Measurements from ENCODE around the gene RAD18. TPM values are rescaled to one million over a fixed set of nuclear protein-coding genes. Genes with fewer than 3 reads are reported as not detected.
A peak's percentile ranks its signal among the peaks of the same experiment; 100 is the strongest.

Gene RAD18
- total and polyA plus RNA-seq, 9 donors, result 3.8 to 7.1 (median 5.6) TPM

DNA sequence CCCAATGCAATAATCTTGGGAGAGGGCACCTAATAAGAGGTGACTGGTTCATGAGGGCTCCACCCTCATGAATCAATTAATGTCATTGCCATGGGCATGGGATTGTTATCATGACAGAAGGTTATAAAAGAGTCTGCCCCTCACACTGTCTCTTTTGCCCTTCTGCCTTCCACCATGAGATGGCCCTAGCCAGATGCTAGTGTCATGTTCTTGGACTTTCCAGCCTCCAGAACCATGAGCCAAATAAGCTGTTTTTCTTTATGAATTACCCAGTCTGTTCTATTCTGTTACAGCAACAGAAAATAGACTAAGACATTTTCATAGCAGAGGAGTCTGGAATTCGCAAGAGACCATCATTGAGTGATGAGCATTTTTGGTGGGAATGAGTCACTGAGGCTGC, 16.0 kb upstream of the RAD18 start:
- H3K27me3 ChIP-seq (ENCODE audit: control insufficient read depth, insufficient read depth, low read length), result no peaks in the 10 kb centered on the region
- WGBS (ENCODE audit: insufficient coverage), result 100% methylated on average over 1 of the region's 1 CpG
- no peaks in the 10 kb centered on the region for H3K9me3 ChIP-seq (replicated peaks; ENCODE audit: control insufficient read depth, low read depth, low read length)
- no peak for DNase-seq
- no peaks in the 10 kb centered on the region for H3K4me1 ChIP-seq (ENCODE audit: control insufficient read depth, insufficient read depth, low read length)
- H3K36me3 ChIP-seq (ENCODE audit: control insufficient read depth, insufficient read depth, low read length), result no peaks in the 10 kb centered on the region
- H3K27ac ChIP-seq (ENCODE audit: low read length), result no peak overlapping the region
- no peak overlapping the region for H3K4me3 ChIP-seq (ENCODE audit: low read length)

DNA sequence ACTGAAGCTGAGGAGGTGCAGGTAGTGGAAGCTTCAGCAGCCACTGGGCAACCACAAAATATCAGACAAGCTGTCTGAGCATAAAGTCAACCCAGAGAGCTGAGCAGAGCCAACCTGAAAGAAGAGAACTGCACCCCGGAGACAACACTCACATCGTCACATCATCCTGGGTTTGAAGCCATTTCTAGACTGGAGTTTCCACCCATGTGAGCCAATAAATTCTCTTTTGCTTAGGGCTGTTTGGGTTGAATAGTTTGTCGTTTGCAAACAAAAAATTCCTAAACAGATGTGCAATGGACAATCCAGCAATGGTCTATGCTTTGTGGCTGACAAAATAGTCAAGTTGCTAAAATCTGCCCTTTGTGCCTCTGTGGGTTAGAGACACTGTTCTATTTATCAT, 15.3 kb upstream of the RAD18 start:
- H3K27ac ChIP-seq (ENCODE audit: low read length), result no peak overlapping the region
- no peaks in the 10 kb centered on the region for H3K36me3 ChIP-seq (ENCODE audit: control insufficient read depth, insufficient read depth, low read length)
- no peak overlapping the region for H3K4me3 ChIP-seq (ENCODE audit: low read length)
- 80% methylated on average over 2 of the region's 3 CpGs for WGBS (ENCODE audit: insufficient coverage)
- H3K4me1 ChIP-seq (ENCODE audit: control insufficient read depth, insufficient read depth, low read length), result no peaks in the 10 kb centered on the region
- H3K9me3 ChIP-seq (replicated peaks; ENCODE audit: control insufficient read depth, low read depth, low read length), result no peaks in the 10 kb centered on the region
- no peaks in the 10 kb centered on the region for H3K27me3 ChIP-seq (ENCODE audit: control insufficient read depth, insufficient read depth, low read length)
- peak; percentile 64 for DNase-seq

DNA sequence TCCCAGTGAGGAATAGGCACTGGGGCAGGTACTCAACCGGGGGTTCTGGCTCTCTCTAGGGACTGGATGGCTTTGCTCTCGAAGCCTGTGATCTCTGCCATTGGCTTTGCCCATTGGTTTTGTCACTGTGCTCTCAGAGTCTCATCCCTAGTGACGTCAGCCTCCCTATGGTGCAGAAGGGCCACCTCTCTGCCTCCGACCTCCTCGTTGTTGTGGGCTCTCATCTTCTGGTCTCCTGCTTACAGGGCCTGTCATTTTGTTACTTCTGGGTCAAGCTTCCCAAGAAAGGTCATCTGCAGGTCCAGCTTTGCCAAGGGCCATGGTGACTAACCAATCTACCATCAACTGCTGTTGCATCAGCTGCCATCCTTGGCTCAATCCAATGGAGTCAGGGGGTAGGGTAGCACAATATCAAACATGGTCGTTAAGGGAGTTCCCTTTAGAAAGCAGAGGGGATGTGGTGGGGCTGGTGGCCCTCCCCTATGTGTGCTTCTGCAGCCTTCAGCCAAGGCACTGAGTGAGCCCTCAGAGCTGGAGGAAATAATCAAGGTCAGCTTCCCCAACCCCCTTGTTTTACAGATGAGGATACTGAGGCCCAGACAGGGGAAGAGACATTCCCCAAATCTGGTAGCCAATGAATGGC, 13.4 kb upstream of the RAD18 start:
- no peak for DNase-seq
- no peaks in the 10 kb centered on the region for H3K9me3 ChIP-seq (replicated peaks; ENCODE audit: control insufficient read depth, low read depth, low read length)
- WGBS (ENCODE audit: insufficient coverage), result 90% methylated on average over 6 of the region's 6 CpGs
- H3K36me3 ChIP-seq (ENCODE audit: control insufficient read depth, insufficient read depth, low read length), result no peaks in the 10 kb centered on the region
- no peaks in the 10 kb centered on the region for H3K4me1 ChIP-seq (ENCODE audit: control insufficient read depth, insufficient read depth, low read length)
- H3K4me3 ChIP-seq (ENCODE audit: low read length), result no peak overlapping the region
- peaks cover 2% of the 10 kb centered on the region for H3K27me3 ChIP-seq (ENCODE audit: control insufficient read depth, insufficient read depth, low read length)
- H3K27ac ChIP-seq (ENCODE audit: low read length), result no peak overlapping the region

DNA sequence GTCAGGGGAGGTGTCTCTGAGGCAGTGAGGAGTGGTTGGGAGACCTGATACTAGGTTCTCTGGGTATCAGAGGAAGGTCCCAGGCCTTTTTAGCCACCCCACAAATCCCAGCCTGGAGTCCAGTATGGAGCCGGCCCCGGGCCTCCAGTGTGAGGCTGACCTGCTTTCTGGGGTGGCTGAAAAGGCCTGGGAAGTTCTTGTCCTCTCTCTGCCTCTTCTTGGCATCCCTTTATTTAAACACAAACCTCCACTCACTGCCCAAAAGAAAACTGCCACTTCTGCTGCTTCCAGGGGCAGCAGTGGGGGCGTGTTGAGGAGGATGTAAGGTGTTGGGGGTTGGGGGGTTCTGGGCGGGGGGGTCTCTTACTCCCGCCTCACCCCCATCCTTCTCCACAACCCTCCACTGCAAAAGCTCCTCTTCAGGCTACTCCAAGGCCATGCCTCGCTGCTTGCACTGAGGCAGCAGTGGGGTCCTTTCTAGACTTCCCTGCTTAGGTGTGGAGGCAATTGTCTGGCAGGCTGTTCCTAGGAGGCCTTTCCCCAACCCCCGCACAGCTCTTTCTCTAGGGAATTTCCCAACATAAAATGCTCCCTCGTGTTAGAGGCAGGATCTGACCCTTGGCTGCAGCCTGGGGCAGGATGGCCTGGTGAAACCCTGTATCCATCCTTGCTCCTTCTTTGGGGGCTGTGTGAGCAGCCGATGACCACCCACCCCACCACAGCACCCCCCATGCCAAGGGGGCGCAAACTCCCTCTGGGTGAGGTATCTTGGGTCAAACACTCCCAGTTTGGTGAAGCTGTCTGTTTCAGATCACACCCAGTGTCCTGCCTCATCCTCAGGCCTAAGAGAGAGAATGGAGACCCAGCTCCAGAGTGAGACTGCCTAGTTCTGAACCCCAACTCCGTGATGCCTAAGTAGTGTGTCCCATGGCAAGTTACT, 12.1 kb upstream of the RAD18 start:
- Histone ChIP-seq H3K27ac (ENCODE audit: low read length) (no peak overlapping the region), H3K9me3 (replicated peaks; ENCODE audit: control insufficient read depth, low read depth, low read length) (no peaks in the 10 kb centered on the region), H3K27me3 (ENCODE audit: control insufficient read depth, insufficient read depth, low read length) (peaks cover 2% of the 10 kb centered on the region), H3K36me3 (ENCODE audit: control insufficient read depth, insufficient read depth, low read length) (no peaks in the 10 kb centered on the region), H3K4me1 (ENCODE audit: control insufficient read depth, insufficient read depth, low read length) (peaks cover 2% of the 10 kb centered on the region), H3K4me3 (ENCODE audit: low read length) (no peak overlapping the region)
- 45% methylated on average over 2 of the region's 11 CpGs for WGBS (ENCODE audit: insufficient coverage)
- DNase-seq, result no peak

DNA sequence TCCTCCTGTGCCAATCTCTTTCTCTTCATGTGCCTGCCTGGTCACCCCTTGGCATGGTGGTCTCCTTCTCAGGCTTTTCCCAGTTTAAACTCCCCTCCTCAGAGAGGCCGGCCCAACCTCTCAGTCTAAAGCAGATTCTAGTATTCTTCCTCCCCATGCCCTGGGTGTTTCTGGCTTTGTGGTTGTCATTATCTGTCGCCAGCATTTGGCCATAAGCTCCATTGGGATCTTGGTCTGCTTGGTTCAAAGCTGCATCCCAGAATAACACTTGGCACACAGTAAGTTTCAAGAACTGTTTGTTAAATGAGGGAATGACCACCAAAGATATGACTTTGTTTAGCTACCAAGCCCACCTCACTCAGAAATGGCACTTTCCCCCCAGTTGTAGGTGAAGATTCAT, 11.2 kb upstream of the RAD18 start:
- Histone ChIP-seq H3K27me3 (ENCODE audit: control insufficient read depth, insufficient read depth, low read length) (peaks cover 2% of the 10 kb centered on the region), H3K9me3 (replicated peaks; ENCODE audit: control insufficient read depth, low read depth, low read length) (no peaks in the 10 kb centered on the region), H3K4me3 (ENCODE audit: low read length) (no peak overlapping the region), H3K4me1 (ENCODE audit: control insufficient read depth, insufficient read depth, low read length) (peaks cover 2% of the 10 kb centered on the region), H3K36me3 (ENCODE audit: control insufficient read depth, insufficient read depth, low read length) (no peaks in the 10 kb centered on the region), H3K27ac (ENCODE audit: low read length) (no peak overlapping the region)
- DNase-seq, result no peak
- WGBS (ENCODE audit: insufficient coverage), result no CpG with 5 or more reads among the region's 2 CpGs

DNA sequence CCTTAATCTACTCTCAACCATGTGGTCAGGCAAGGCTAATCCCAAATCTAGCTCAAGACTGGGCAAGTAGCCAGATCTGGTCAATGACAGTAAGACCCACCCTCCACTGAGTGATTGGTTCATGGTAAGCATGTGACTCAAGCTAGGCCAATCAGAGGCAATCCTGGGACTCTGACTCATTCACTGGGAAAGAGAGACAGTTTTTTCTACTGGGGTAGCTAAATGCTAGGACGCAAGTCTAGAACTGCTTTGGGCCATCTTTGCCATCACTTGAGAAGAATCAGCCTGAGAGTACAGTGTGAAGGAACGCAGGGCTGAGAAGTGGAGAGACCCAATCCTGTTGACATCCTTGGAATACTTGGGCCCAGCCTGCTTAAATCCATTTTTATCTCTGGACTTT, 9.4 kb upstream of the RAD18 start:
- Histone ChIP-seq H3K4me1 (ENCODE audit: control insufficient read depth, insufficient read depth, low read length) (peaks cover 2% of the 10 kb centered on the region), H3K4me3 (ENCODE audit: low read length) (no peak overlapping the region), H3K27me3 (ENCODE audit: control insufficient read depth, insufficient read depth, low read length) (peaks cover 14% of the 10 kb centered on the region), H3K36me3 (ENCODE audit: control insufficient read depth, insufficient read depth, low read length) (no peaks in the 10 kb centered on the region), H3K9me3 (replicated peaks; ENCODE audit: control insufficient read depth, low read depth, low read length) (no peaks in the 10 kb centered on the region), H3K27ac (ENCODE audit: low read length) (no peak overlapping the region)
- DNase-seq, result peak; percentile 48
- 100% methylated on average over 2 of the region's 2 CpGs for WGBS (ENCODE audit: insufficient coverage)

DNA sequence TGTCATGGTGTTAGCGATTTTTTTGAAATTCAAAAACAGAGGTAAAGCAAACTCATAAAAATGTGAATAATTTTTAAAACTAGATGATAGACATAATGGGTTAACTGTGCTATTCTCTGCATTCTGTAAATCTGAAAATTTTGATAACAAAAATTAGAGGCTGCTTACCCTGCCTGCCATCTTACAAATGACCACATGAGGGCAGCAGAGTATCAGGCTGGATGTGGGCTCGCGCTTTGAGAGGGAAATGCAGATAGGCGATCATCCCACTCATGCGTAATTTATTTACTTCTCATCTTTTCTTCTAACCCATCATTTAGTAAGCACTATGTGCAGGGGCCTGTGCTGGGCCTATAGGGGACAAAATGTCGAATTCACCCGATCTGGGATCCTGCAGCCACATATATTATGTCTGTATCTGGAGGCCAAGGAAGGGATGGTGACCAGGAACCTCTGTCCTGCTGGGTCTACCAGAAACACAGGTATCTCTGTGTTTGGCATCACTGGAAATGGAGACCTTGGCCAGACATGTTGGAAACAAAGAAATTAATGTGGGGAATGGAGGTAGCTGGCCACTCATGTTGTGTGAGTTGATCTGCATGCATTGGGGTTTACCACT, 7.8 kb upstream of the RAD18 start:
- Histone ChIP-seq H3K4me1 (ENCODE audit: control insufficient read depth, insufficient read depth, low read length) (peaks cover 2% of the 10 kb centered on the region), H3K4me3 (ENCODE audit: low read length) (no peak overlapping the region), H3K9me3 (replicated peaks; ENCODE audit: control insufficient read depth, low read depth, low read length) (no peaks in the 10 kb centered on the region), H3K36me3 (ENCODE audit: control insufficient read depth, insufficient read depth, low read length) (no peaks in the 10 kb centered on the region), H3K27ac (ENCODE audit: low read length) (no peak overlapping the region), H3K27me3 (ENCODE audit: control insufficient read depth, insufficient read depth, low read length) (peaks cover 17% of the 10 kb centered on the region)
- peak; percentile 82 for DNase-seq
- no CpG with 5 or more reads among the region's 7 CpGs for WGBS (ENCODE audit: insufficient coverage)

DNA sequence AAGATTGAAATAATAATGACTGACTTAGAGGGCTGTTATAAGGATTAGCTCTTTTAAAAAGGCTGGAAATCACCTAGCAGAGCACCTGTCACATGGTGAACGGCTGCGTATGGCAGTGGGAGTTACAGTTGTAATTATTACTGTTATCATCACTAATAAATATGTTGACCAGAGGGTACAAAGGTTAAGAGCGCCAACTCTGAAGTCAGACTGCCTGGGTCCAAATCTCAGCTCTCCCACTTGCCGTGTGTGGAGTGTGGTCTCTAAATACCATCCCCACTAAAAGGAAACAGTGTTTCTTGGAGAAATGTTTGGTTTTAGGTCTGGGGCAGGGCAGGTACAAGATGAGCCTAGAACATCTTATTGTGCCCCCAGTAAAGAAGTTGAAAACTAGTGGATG, 6.0 kb upstream of the RAD18 start:
- no peak overlapping the region for H3K4me3 ChIP-seq (ENCODE audit: low read length)
- DNase-seq, result no peak
- peaks cover 17% of the 10 kb centered on the region for H3K27me3 ChIP-seq (ENCODE audit: control insufficient read depth, insufficient read depth, low read length)
- peaks cover 2% of the 10 kb centered on the region for H3K4me1 ChIP-seq (ENCODE audit: control insufficient read depth, insufficient read depth, low read length)
- WGBS (ENCODE audit: insufficient coverage), result no CpG with 5 or more reads among the region's 4 CpGs
- no peak overlapping the region for H3K27ac ChIP-seq (ENCODE audit: low read length)
- H3K36me3 ChIP-seq (ENCODE audit: control insufficient read depth, insufficient read depth, low read length), result no peaks in the 10 kb centered on the region
- no peaks in the 10 kb centered on the region for H3K9me3 ChIP-seq (replicated peaks; ENCODE audit: control insufficient read depth, low read depth, low read length)

DNA sequence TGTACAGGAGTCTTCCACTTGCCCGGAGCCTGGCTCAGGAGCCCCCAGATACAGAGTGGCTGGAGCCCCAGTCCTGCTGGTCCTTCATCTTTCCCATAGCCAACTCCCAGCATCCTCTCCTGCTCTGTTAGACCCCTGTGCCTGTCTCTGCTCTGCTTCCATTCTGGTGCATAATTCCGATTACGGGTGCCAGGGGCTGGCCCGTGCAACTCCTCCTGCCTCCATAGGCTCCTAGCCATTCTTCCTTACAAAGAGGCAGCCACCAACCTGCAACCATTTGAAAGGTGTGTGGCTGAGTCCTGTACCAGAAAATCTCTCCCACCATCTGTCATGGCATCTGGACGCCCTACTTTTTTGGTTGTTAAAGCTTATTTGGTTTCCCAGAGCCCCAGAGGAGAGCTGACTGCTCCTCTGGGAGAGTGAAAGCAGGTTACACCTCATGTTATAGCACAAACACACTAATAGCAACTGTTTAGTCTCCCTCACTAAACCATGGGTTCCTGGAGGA, 5.2 kb upstream of the RAD18 start:
- no peaks in the 10 kb centered on the region for H3K36me3 ChIP-seq (ENCODE audit: control insufficient read depth, insufficient read depth, low read length)
- H3K4me3 ChIP-seq (ENCODE audit: low read length), result no peak overlapping the region
- H3K27me3 ChIP-seq (ENCODE audit: control insufficient read depth, insufficient read depth, low read length), result peaks cover 17% of the 10 kb centered on the region
- no peaks in the 10 kb centered on the region for H3K9me3 ChIP-seq (replicated peaks; ENCODE audit: control insufficient read depth, low read depth, low read length)
- DNase-seq, result no peak
- 83% methylated on average over 3 of the region's 5 CpGs for WGBS (ENCODE audit: insufficient coverage)
- H3K27ac ChIP-seq (ENCODE audit: low read length), result no peak overlapping the region
- H3K4me1 ChIP-seq (ENCODE audit: control insufficient read depth, insufficient read depth, low read length), result peaks cover 2% of the 10 kb centered on the region

DNA sequence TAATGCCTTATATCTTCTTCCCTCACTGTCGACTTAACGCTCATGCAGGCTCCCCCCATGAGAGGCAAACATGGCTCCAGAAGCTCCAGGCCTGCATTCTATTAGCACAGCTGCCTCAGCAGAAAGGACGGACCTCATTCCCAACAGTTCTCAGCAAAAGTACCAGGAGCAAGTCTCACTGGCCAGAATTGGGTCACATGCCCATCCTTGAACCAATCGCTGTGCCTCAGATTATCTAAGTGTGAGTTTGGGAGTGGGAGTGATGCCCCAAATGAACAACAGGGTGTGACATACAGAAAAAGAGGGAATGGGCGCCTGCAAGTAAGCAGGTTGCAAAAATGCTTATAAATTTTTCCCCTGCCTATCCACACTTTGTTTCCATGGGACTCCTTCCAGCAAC, 4.3 kb upstream of the RAD18 start:
- no peak overlapping the region for H3K27ac ChIP-seq (ENCODE audit: low read length)
- 75% methylated on average over 2 of the region's 5 CpGs for WGBS (ENCODE audit: insufficient coverage)
- H3K9me3 ChIP-seq (replicated peaks; ENCODE audit: control insufficient read depth, low read depth, low read length), result no peaks in the 10 kb centered on the region
- no peaks in the 10 kb centered on the region for H3K36me3 ChIP-seq (ENCODE audit: control insufficient read depth, insufficient read depth, low read length)
- H3K27me3 ChIP-seq (ENCODE audit: control insufficient read depth, insufficient read depth, low read length), result peaks cover 17% of the 10 kb centered on the region
- DNase-seq, result no peak
- H3K4me1 ChIP-seq (ENCODE audit: control insufficient read depth, insufficient read depth, low read length), result peaks cover 4% of the 10 kb centered on the region
- no peak overlapping the region for H3K4me3 ChIP-seq (ENCODE audit: low read length)
